ENCODE measurements around the gene EGFL6. TPM values are rescaled to one million over a fixed set of nuclear protein-coding genes. Genes with fewer than 3 reads are reported as not detected.
"Not testable (repeated sequence)": the region's sequence is repeated elsewhere in the genome, so short reads cannot be mapped to it uniquely, and the experiment has no call there.

The EGFL6 gene
- total and polyA plus RNA-seq, 5 donors = not detected

GRCh38 chrX:13669246-13669737 lies 99.9 kb downstream of the EGFL6 start:
- no peak overlapping the region for H3K4me3 ChIP-seq (ENCODE audit: low read length)
- WGBS = 22% methylated on average over 9 of the region's 9 CpGs
- no peaks in the 10 kb centered on the region for H3K4me1 ChIP-seq (ENCODE audit: control insufficient read depth, insufficient read depth, low read length)
- no peak overlapping the region for H3K27ac ChIP-seq (ENCODE audit: low read length)
- DNase-seq (peak; percentile 57 to 73 (median 59)), ATAC-seq (peak; percentile 70 to 80)
- no peaks in the 10 kb centered on the region for H3K27me3 ChIP-seq (ENCODE audit: control insufficient read depth, insufficient read depth)
- intact Hi-C loops (cut with DNase I) = loop anchor here in 1 of 4 donors (10.0 kb wide), 1 partner anchor 66 kb away; the partner anchor contains the start of genes OFD1 and TRAPPC2
- no peaks in the 10 kb centered on the region for H3K9me3 ChIP-seq (ENCODE audit: control insufficient read depth, low read length)

DNA sequence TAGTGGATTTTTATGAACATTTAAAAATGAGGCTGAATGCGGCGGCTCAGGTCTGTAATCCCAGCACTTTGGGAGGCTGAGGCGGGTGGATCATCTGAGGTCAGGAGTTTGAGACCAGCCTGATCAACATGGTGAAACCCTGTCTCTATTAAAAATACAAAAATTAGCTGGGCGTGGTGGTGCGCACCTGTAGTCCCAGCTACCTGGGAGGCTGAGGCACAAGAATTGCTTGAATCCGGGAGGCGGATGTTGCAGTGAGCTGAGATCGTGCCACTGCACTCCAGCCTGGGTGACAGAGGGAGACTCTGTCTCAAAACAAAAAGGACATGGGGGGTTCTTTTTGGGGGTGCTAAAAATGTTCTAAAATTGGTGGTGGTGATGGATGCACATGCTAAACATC lies 100.4 kb downstream of the EGFL6 start:
- not testable (repeated sequence) for H3K27ac ChIP-seq (ENCODE audit: low read length)

GRCh38 chrX:13670197-13670596 lies 100.8 kb downstream of the EGFL6 start:
- no peaks in the 10 kb centered on the region for H3K4me1 ChIP-seq (ENCODE audit: control insufficient read depth, insufficient read depth, low read length)
- ATAC-seq = no peak
- intact Hi-C loops (cut with DNase I) = no loop called here
- WGBS = 95% methylated on average over 5 of the region's 5 CpGs
- H3K27me3 ChIP-seq (ENCODE audit: control insufficient read depth, insufficient read depth) = no peaks in the 10 kb centered on the region
- no peak overlapping the region for H3K4me3 ChIP-seq (ENCODE audit: low read length)
- no peak overlapping the region for H3K27ac ChIP-seq (ENCODE audit: low read length)
- no peak for DNase-seq
- H3K9me3 ChIP-seq (ENCODE audit: control insufficient read depth, low read length) = no peaks in the 10 kb centered on the region

More for the DNA sequence above, 100.4 kb downstream of the EGFL6 start:
- WGBS = 96% methylated on average over 8 of the region's 8 CpGs
- H3K4me3 ChIP-seq (ENCODE audit: low read length); ATAC-seq; H3K4me1 ChIP-seq (ENCODE audit: control insufficient read depth, insufficient read depth, low read length); DNase-seq; H3K9me3 ChIP-seq (ENCODE audit: control insufficient read depth, low read length); H3K27me3 ChIP-seq (ENCODE audit: control insufficient read depth, insufficient read depth): not testable (repeated sequence)
- intact Hi-C loops (cut with DNase I) = loop anchor here in 1 of 4 donors (10.0 kb wide), 1 partner anchor 65 kb away; the partner anchor contains the start of genes OFD1 and TRAPPC2

DNA sequence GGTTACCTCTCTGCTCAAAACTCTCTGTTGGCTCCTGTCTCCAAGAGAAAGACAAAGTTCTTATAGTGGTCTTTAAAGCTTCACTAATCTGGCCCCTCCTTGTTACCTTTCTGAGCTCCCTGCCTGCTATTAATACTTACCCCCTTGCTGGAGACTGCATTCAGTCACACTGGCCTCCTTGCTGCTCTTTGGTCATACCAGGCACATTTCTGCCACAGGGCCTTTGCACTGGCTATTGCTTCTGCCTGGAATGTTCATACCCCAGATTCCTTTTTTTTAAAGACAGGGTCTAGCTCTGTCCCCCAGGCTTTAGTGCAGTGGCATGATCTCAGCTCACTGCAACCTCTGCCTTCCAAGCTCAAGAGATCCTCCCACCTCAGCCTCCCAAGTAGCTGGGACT lies 103.6 kb downstream of the EGFL6 start:
- Histone ChIP-seq H3K27ac (ENCODE audit: low read length) (no peak overlapping the region), H3K4me1 (ENCODE audit: control insufficient read depth, insufficient read depth, low read length) (no peaks in the 10 kb centered on the region), H3K27me3 (ENCODE audit: control insufficient read depth, insufficient read depth) (no peaks in the 10 kb centered on the region), H3K9me3 (ENCODE audit: control insufficient read depth, low read length) (no peaks in the 10 kb centered on the region), H3K4me3 (ENCODE audit: low read length) (no peak overlapping the region)
- DNase-seq = no peak
- intact Hi-C loops (cut with DNase I) = no loop called here
- no peak for ATAC-seq

- Histone ChIP-seq H3K27me3 (ENCODE audit: control insufficient read depth, insufficient read depth) (no peaks in the 10 kb centered on the region), H3K4me3 (ENCODE audit: low read length) (no peak overlapping the region), H3K27ac (ENCODE audit: low read length) (no peak overlapping the region), H3K9me3 (ENCODE audit: control insufficient read depth, low read length) (no peaks in the 10 kb centered on the region), H3K4me1 (ENCODE audit: control insufficient read depth, insufficient read depth, low read length) (no peaks in the 10 kb centered on the region)
- ATAC-seq (no peak), DNase-seq (no peak)
- intact Hi-C loops (cut with DNase I) = no loop called here
Measured at GRCh38 chrX:13676885-13677284, 107.5 kb downstream of the EGFL6 start.

DNA sequence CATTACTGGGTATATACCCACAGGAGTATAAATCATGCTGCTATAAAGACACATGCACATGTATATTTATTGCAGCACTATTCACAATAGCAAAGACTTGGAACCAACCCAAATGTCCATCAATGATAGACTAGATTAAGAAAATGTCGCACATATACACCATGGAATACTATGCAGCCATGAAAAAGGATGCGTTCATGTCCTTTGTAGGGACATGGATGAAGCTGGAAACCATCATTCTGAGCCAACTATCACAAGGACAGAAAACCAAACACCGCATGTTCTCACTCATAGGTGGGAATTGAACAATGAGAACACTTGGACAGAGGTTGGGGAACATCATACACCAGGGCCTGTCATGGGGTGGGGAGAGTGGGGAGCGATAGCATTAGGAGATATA lies 110.3 kb downstream of the EGFL6 start:
- H3K27ac ChIP-seq (ENCODE audit: low read length); H3K4me3 ChIP-seq (ENCODE audit: low read length); intact Hi-C loops (cut with DNase I); DNase-seq; H3K9me3 ChIP-seq (ENCODE audit: control insufficient read depth, low read length); H3K4me1 ChIP-seq (ENCODE audit: control insufficient read depth, insufficient read depth, low read length); ATAC-seq; H3K27me3 ChIP-seq (ENCODE audit: control insufficient read depth, insufficient read depth): not testable (repeated sequence)
- 99% methylated on average over 3 of the region's 4 CpGs for WGBS

GRCh38 chrX:13681595-13681994 lies 112.2 kb downstream of the EGFL6 start:
- Histone ChIP-seq H3K27ac (ENCODE audit: low read length) (no peak overlapping the region), H3K9me3 (ENCODE audit: control insufficient read depth, low read length) (no peaks in the 10 kb centered on the region), H3K4me1 (ENCODE audit: control insufficient read depth, insufficient read depth, low read length) (no peaks in the 10 kb centered on the region), H3K4me3 (ENCODE audit: low read length) (no peak overlapping the region), H3K27me3 (ENCODE audit: control insufficient read depth, insufficient read depth) (no peaks in the 10 kb centered on the region)
- DNase-seq (no peak), ATAC-seq (no peak)
- 91% methylated on average over 7 of the region's 7 CpGs for WGBS
- intact Hi-C loops (cut with DNase I) = no loop called here

Small RNAs within 50 kb of the gene (microRNA-seq; reads per million reads assigned to microRNA genes)
- 0 reads per million in 2 donors for gene MIR6086

Other genes with a start within 250 kb of the EGFL6 start
- not detected for gene ATXN3L, start 249.5 kb upstream of the EGFL6 start, total RNA-seq
- gene ATXN3L, start 249.5 kb upstream of the EGFL6 start, polyA plus RNA-seq = not detected
- gene TCEANC, start 83.5 kb downstream of the EGFL6 start, total RNA-seq = 1 to 10 TPM; 4.0 to 6.7 (median 4.5) TPM
- 1.5 TPM for gene TCEANC, start 83.5 kb downstream of the EGFL6 start, polyA plus RNA-seq
- 10 to 100 TPM; 18.5 to 20.6 (median 19.5) TPM for gene RAB9A, start 119.5 kb downstream of the EGFL6 start, total RNA-seq
- 19.4 TPM for gene RAB9A, start 119.5 kb downstream of the EGFL6 start, polyA plus RNA-seq
- 1 to 10 TPM; 6.4 to 8.7 (median 7.8) TPM for gene TRAPPC2, start 165.0 kb downstream of the EGFL6 start, total RNA-seq
- gene TRAPPC2, start 165.0 kb downstream of the EGFL6 start, polyA plus RNA-seq = 4.3 TPM
- 10 to 100 TPM in 3 of 4 donors, 1 to 10 TPM in 1; 9.8 to 13.2 (median 12.7) TPM for gene OFD1, start 165.1 kb downstream of the EGFL6 start, total RNA-seq
- gene OFD1, start 165.1 kb downstream of the EGFL6 start, polyA plus RNA-seq = 11.4 TPM
- gene GPM6B, start 247.5 kb downstream of the EGFL6 start, total RNA-seq = 10 to 100 TPM; 12.0 to 16.4 (median 14.0) TPM
- 11.0 TPM for gene GPM6B, start 247.5 kb downstream of the EGFL6 start, polyA plus RNA-seq